Subcutaneous abdominal adipose tissue (tissue), 5 donors: ENCODE results near the gene MAP3K5.

Experiments
- H3K27ac ChIP-seq: one replicate; pipeline ENCODE4 v1.7.0; 2013; ENCODE audit warnings: low read depth, mild to moderate bottlenecking, inconsistent platforms, low read length, moderate library complexity
- H3K27me3 ChIP-seq, 5 donors: one replicate each; pipeline ENCODE4 v1.7.0; 2013; ENCODE audit warnings: low read length in 5 of 5, inconsistent platforms in 1 of 5; ENCODE audit not compliant: control insufficient read depth in 5 of 5, insufficient read depth in 4 of 5
- H3K36me3 ChIP-seq, 5 donors: one replicate each; pipeline ENCODE4 v1.7.0; 2013; ENCODE audit warnings: low read length in 5 of 5; ENCODE audit not compliant: control insufficient read depth in 5 of 5, insufficient read depth in 5 of 5
- H3K4me1 ChIP-seq, 5 donors: one replicate each; pipeline ENCODE4 v1.7.0; 2013; ENCODE audit warnings: low read length in 5 of 5, mild to moderate bottlenecking in 3 of 5, moderate library complexity in 1 of 5; ENCODE audit not compliant: control insufficient read depth in 5 of 5, insufficient read depth in 5 of 5
- H3K4me3 ChIP-seq, 5 donors: one replicate each; pipeline ENCODE4 v1.7.0; 2013; ENCODE audit warnings: low read length in 5 of 5, low read depth in 1 of 5
- H3K9ac ChIP-seq, 5 donors: one replicate each; pipeline ENCODE4 v1.7.0; 2013; ENCODE audit warnings: low read length in 5 of 5, mild to moderate bottlenecking in 4 of 5, moderate library complexity in 3 of 5
- H3K9me3 ChIP-seq, 5 donors: one replicate each; pipeline ENCODE4 v1.7.0; 2013; ENCODE audit warnings: low read length in 5 of 5; ENCODE audit not compliant: control insufficient read depth in 5 of 5
- donor health status: healthy.
- donor health status: healthy.
- donor health status: healthy.
- donor health status: healthy.
- donor health status: healthy.

Gene MAP3K5

DNA sequence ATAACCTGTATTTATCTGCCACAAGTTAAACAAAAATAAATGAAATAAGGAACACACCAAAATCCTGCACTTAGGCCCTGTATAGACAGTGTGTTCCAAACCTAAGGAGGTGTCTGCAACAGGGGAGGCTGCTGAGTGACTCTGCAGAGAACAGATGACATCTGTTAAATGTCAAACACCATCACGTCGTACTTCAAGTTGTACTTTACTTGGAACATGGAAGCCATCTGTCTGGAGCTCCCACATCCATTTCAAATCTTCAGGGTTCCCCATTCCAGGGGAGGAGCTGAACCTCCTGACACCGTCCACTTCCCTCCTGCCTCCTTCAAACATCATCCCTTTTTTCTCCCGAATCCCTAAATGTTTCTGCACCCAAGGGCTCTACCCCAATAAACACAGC, 240.2 kb downstream of the MAP3K5 start:
- no peak overlapping the region for H3K9ac ChIP-seq
- no peak overlapping the region for H3K27ac ChIP-seq
- no peak overlapping the region for H3K4me3 ChIP-seq
- H3K27me3 ChIP-seq: no peaks in the 10 kb centered on the region
- H3K36me3 ChIP-seq: peaks cover 0 to 4% (median 2%) of the 10 kb centered on the region in 5 donors
- peaks cover 0 to 17% (median 14%) of the 10 kb centered on the region in 5 donors for H3K4me1 ChIP-seq
- no peaks in the 10 kb centered on the region for H3K9me3 ChIP-seq

DNA sequence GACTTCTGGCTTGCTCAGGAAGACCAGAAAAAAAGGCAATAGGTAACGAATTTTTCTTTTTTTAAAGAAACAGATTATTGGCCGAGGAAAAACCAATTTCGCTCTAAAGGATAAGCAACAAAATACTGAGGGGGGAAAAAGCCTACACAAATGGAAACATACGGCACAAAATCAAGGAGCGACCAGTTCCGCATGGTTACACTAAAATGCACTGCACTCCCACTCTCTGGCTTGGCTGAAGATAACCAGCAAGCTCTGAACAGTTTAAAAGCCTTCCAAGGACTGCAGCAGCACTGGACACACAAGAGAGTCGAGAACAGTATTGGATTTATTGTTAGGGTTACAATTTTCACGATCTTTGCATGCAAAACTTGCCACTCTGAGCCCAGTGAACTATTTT, 241.2 kb downstream of the MAP3K5 start:
- Histone ChIP-seq H3K9ac (peak overlapping the region in 2 of 5 donors; percentile 51 to 62), H3K9me3 (no peaks in the 10 kb centered on the region), H3K4me1 (peaks cover 0 to 17% (median 14%) of the 10 kb centered on the region in 5 donors), H3K4me3 (peak overlapping the region in 2 of 5 donors; percentile 65 to 81), H3K27me3 (no peaks in the 10 kb centered on the region), H3K27ac (no peak overlapping the region), H3K36me3 (peaks cover 0 to 4% (median 0%) of the 10 kb centered on the region in 5 donors)

GRCh38 chr6:136550330-136551071, 241.8 kb downstream of the MAP3K5 start, which contains the start of gene MAP7:
TSS of gene MAP7 (minus strand) at chr6:136550422. CDS start at chr6:136550408, 14 bp downstream.
- peaks cover 0 to 4% (median 0%) of the 10 kb centered on the region in 5 donors for H3K36me3 ChIP-seq
- peak within 1 kb of the TSS; percentile 62 to 81 (median 76) for H3K4me3 ChIP-seq
- peak within 1 kb of the TSS in 4 of 5 donors; percentile 62 to 80 (median 66) for H3K9ac ChIP-seq
- no peaks in the 10 kb centered on the region for H3K27me3 ChIP-seq
- peaks cover 0 to 17% (median 14%) of the 10 kb centered on the region in 5 donors for H3K4me1 ChIP-seq
- H3K9me3 ChIP-seq: no peaks in the 10 kb centered on the region
- no peak within 1 kb of the TSS for H3K27ac ChIP-seq

DNA sequence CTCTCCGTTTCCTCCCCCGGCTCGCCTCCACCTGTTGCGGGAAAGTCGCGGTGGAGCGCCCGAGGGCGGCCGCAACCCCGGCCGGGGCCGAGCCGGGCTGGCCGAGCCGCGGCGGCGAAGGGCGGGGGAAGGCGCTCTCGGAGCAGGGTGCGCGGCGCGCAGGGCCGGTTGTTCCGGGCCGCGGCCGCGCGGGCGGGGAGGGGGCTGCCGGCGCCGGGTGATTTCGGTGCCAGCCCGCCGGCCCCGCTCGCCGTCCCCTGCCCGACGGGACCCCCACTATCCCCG, 242.3 kb downstream of the MAP3K5 start:
- H3K36me3 ChIP-seq: peaks cover 0 to under 1% (median 0%) of the 10 kb centered on the region in 5 donors
- peak overlapping the region in 4 of 5 donors; percentile 65 to 81 (median 77) for H3K4me3 ChIP-seq
- H3K27ac ChIP-seq: no peak overlapping the region
- H3K9ac ChIP-seq: peak overlapping the region in 4 of 5 donors; percentile 62 to 80 (median 66)
- H3K4me1 ChIP-seq: peaks cover 0 to 17% (median 14%) of the 10 kb centered on the region in 5 donors
- H3K9me3 ChIP-seq: no peaks in the 10 kb centered on the region
- no peaks in the 10 kb centered on the region for H3K27me3 ChIP-seq

DNA sequence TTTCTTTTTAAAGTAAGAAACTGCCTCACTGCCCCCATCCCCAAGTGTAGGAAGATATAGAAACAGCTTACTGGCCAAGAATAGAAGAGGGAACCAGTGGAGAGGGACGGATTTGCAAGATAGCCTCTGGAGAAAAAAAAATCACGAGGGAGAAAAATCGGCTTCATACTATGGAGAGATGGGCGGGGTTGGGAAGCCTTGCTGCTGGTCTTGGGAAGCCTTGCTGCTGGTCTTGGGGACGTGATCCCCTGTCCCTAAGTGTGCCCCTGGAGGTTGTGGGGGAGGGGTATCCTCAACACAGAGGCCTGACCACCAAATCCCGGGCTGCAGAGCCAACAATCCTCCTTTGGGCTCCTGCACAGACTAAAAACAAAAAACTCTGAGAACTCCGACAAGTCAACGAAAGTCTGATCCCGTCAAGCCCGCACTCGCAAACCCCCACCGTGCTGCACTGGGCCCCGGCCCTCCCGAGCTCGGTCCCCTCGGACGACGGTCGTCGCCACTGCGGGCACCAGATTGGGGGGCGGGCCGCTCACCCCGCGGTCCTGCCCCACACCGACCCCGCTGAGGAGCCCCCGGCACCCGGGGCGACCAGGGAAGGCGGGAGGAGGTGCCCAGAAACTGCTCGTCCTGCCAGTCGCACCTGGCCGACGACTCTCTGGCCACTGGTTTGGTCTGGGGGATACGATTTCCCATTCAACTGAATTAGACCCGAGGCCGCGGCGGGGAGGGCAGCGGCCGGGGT, 242.8 kb downstream of the MAP3K5 start:
- H3K36me3 ChIP-seq: no peaks in the 10 kb centered on the region
- H3K27ac ChIP-seq: no peak overlapping the region
- peaks cover 0 to 17% (median 14%) of the 10 kb centered on the region in 5 donors for H3K4me1 ChIP-seq
- H3K9me3 ChIP-seq: no peaks in the 10 kb centered on the region
- H3K4me3 ChIP-seq: peak overlapping the region; percentile 62 to 81 (median 76)
- peak overlapping the region in 4 of 5 donors; percentile 62 to 80 (median 66) for H3K9ac ChIP-seq
- H3K27me3 ChIP-seq: no peaks in the 10 kb centered on the region

DNA sequence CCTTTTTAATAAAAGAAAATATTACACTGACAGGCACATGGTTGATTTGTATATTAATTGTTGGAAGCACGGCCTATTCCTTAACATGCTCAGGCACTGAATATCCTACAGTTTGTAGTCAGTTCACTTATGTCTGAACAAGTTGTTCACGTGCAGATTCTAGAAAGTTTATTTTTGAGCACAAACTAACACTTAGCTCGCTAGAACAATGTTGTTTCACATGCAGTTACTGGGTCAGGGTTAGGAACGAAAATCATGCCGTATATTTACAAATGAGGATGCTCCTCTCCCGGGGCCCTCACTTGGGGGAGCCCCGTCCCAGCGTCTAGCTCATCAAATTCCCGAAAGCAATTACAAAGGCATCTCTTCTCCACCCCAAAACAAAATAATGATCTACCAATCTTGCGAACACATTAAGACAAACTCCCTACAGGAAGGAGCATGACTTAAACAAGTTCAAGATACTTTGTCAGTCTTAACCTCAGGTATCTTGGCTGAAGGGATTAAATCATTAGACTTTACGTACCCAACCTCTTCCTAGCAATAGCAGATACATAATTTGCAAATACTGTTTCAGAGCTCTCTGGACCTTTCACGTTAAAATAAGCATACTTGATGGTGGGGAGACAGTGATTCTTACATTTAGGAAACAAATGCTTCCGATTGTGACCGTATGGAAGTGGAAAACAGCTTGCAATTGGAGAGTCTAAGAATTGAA, 243.5 kb downstream of the MAP3K5 start:
- Histone ChIP-seq H3K36me3 (no peaks in the 10 kb centered on the region), H3K27me3 (no peaks in the 10 kb centered on the region), H3K4me1 (peaks cover 0 to 17% (median 14%) of the 10 kb centered on the region in 5 donors), H3K9me3 (no peaks in the 10 kb centered on the region), H3K4me3 (peak overlapping the region in 2 of 5 donors; percentile 62 to 76), H3K9ac (no peak overlapping the region), H3K27ac (no peak overlapping the region)

GRCh38 chr6:136547871-136548270, 244.4 kb downstream of the MAP3K5 start:
- peaks cover 0 to 17% (median 14%) of the 10 kb centered on the region in 5 donors for H3K4me1 ChIP-seq
- H3K9ac ChIP-seq: no peak overlapping the region
- H3K4me3 ChIP-seq: no peak overlapping the region
- no peak overlapping the region for H3K27ac ChIP-seq
- no peaks in the 10 kb centered on the region for H3K27me3 ChIP-seq
- H3K9me3 ChIP-seq: no peaks in the 10 kb centered on the region
- no peaks in the 10 kb centered on the region for H3K36me3 ChIP-seq

- H3K9ac ChIP-seq: no peak overlapping the region
- H3K27ac ChIP-seq: no peak overlapping the region
Measured at GRCh38 chr6:136547336-136547735, 244.9 kb downstream of the MAP3K5 start.

DNA sequence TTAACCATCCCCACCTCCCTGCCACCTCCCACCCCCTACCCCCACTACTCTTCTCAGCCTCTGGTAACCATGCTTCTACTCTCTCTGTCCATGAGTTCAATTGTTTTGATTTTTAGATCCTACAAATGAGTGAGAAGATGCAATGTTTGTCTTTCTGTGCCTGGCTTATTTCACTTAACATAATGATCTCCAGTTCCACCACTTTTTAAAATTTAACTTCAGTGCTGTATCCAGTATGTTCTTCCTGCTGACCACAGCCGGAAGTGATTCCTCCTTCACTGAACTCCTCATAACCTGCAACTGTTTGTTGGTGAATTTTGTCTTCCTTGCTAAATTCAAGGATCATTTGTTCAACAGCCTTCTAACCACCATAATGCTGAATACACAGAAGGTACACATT, 245.9 kb downstream of the MAP3K5 start:
- H3K4me3 ChIP-seq: no peak overlapping the region
- no peak overlapping the region for H3K9ac ChIP-seq
- no peaks in the 10 kb centered on the region for H3K36me3 ChIP-seq
- H3K27me3 ChIP-seq: no peaks in the 10 kb centered on the region
- peaks cover 0 to 17% (median 14%) of the 10 kb centered on the region in 5 donors for H3K4me1 ChIP-seq
- H3K27ac ChIP-seq: no peak overlapping the region
- no peaks in the 10 kb centered on the region for H3K9me3 ChIP-seq

More at GRCh38 chr6:136547336-136547735, 244.9 kb downstream of the MAP3K5 start:
- peaks cover 0 to 17% (median 14%) of the 10 kb centered on the region in 5 donors for H3K4me1 ChIP-seq
- H3K9me3 ChIP-seq: no peaks in the 10 kb centered on the region
- no peaks in the 10 kb centered on the region for H3K27me3 ChIP-seq
- no peak overlapping the region for H3K4me3 ChIP-seq
- no peaks in the 10 kb centered on the region for H3K36me3 ChIP-seq
